Panc1 (cell line): Measurements from ENCODE around the gene MMRN2. TPM values are rescaled to one million over a fixed set of nuclear protein-coding genes. Genes with fewer than 3 reads are reported as not detected.

Experiments
- ATAC-seq: fragments of 200-7000 bp; cut with Tn5 transposase; 2 replicates; pipeline ENCODE4 v1.9.1; 2020; ENCODE audit warnings: mild to moderate bottlenecking, moderate library complexity
- BruUV-seq: library from RNA; stranded (reverse); fragments of 400-500 nt; replicated peaks from 2 replicates; lab custom pipeline; 2021; lab: Mats Ljungman, UMichigan
- CTCF ChIA-PET: fragments of 300-600 bp; sonication (Branson Sonifier 250); formaldehyde crosslinking; loops from one replicate; lab custom pipeline; 2022; ENCODE audit warnings: antibody characterized with exemption; lab: Charles Lee
- POLR2A ChIA-PET: fragments of 300-600 bp; sonication (Branson Sonifier 250); formaldehyde crosslinking; loops from one replicate; lab custom pipeline; 2022; ENCODE audit warnings: antibody characterized with exemption; lab: Charles Lee
- DNase-seq: peaks from one replicate; pipeline ENCODE4 v3.0.0-alpha.2; 2010; ENCODE audit warnings: low read depth, low spot score
- H3K27ac ChIP-seq: 2 replicates; pipeline ENCODE4 v1.5.1; 2011; ENCODE audit warnings: mild to moderate bottlenecking, low read length, inconsistent platforms
- H3K27me3 ChIP-seq: fragments of 200-500 bp; sonication (Bioruptor generic); 2 replicates; pipeline ENCODE4 v1.6.0; 2014; ENCODE audit warnings: low read length, inconsistent platforms; ENCODE audit not compliant: control insufficient read depth, insufficient read depth
- H3K36me3 ChIP-seq: fragments of 200-500 bp; sonication (Bioruptor generic); 2 replicates; pipeline ENCODE4 v1.5.1; 2014; ENCODE audit warnings: inconsistent platforms, mild to moderate bottlenecking, low read length, moderate library complexity; ENCODE audit not compliant: control insufficient read depth, insufficient read depth
- H3K4me1 ChIP-seq: 2 replicates; pipeline ENCODE4 v1.5.1; 2011; ENCODE audit warnings: inconsistent platforms, mild to moderate bottlenecking, low read length, moderate library complexity; ENCODE audit not compliant: control insufficient read depth, insufficient read depth
- H3K4me3 ChIP-seq, 2 experiments: 2 replicates each; pipeline ENCODE4 v1.5.1; 2011 to 2012; ENCODE audit warnings: low read depth in 2 of 2, low read length in 2 of 2, mild to moderate bottlenecking in 2 of 2, inconsistent platforms in 1 of 2, moderate library complexity in 1 of 2
- H3K9me3 ChIP-seq: fragments of 200-500 bp; sonication (Bioruptor generic); 2 replicates; pipeline ENCODE4 v1.5.1; 2014; ENCODE audit warnings: low read depth, mild to moderate bottlenecking, inconsistent platforms, low read length, moderate library complexity; ENCODE audit not compliant: control insufficient read depth, insufficient read depth
- CTCF ChIP-seq: fragments of 450-650 bp; IDR thresholded peaks from 2 replicates; pipeline ENCODE4 v1.5.1; 2017; ENCODE audit warnings: mild to moderate bottlenecking
- POLR2AphosphoS5 ChIP-seq: IDR thresholded peaks from 2 replicates; pipeline ENCODE4 v1.6.1; 2012; ENCODE audit warnings: mild to moderate bottlenecking, low read depth, low read length, moderate library complexity
- REST ChIP-seq, 2 experiments: IDR thresholded peaks; 2 replicates each; pipeline ENCODE4 v1.6.1; 2011 to 2012; ENCODE audit warnings: low read depth in 2 of 2, control low read depth in 1 of 2, low read length in 1 of 2, mild to moderate bottlenecking in 1 of 2, moderate library complexity in 1 of 2; ENCODE audit not compliant: insufficient read depth in 1 of 2
- SIN3A ChIP-seq: IDR thresholded peaks from 2 replicates; pipeline ENCODE4 v1.6.1; 2012; ENCODE audit warnings: low read depth, mild to moderate bottlenecking, low read length, moderate library complexity, borderline replicate concordance; ENCODE audit not compliant: insufficient read depth
- TCF7L2 ChIP-seq: IDR thresholded peaks from 2 replicates; pipeline ENCODE4 v1.6.1; 2011; ENCODE audit warnings: mild to moderate bottlenecking, low read depth, low read length, inconsistent platforms
- in situ Hi-C: cut with HindIII; loops from 2 replicates; pipeline ENCODE4 v1.10.0; 2016; ENCODE audit warnings: low sequenced_read_pairs, low pct_unique_long_range_greater_than_20kb
- intact Hi-C: fragments of 100-400 bp; cut with micrococcal nuclease; formaldehyde crosslinking; loops from one replicate; pipeline ENCODE4 v1.10.0; 2022; ENCODE audit not compliant: unreplicated experiment
- total RNA-seq: library from RNA; stranded (reverse); gene quantifications from one replicate; pipeline ENCODE4 v1.2.1, GENCODE V29; 2021; ENCODE audit not compliant: unreplicated experiment

MMRN2 gene
- total RNA-seq, 1 experiment from 2014 or later = 1.0 TPM

GRCh38 chr10:86938260-86938659 lies 19.2 kb downstream of the MMRN2 start:
- POLR2A ChIA-PET = no interaction called here
- no peak for ATAC-seq
- DNase-seq = no peak
- Histone ChIP-seq H3K4me1 (no peaks in the 10 kb centered on the region), H3K36me3 (no peaks in the 10 kb centered on the region), H3K9me3 (no peaks in the 10 kb centered on the region), H3K27me3 (no peaks in the 10 kb centered on the region), H3K4me3 (no peak overlapping the region), H3K27ac (no peak overlapping the region)
- intact Hi-C loops (no loop called here), in situ Hi-C loops (no loop called here)
- CTCF ChIA-PET = interaction anchor here (0.7 to 2.2 kb wide), 3 partner anchors 15 to 29 kb away, joined by 3 to 43 read pairs (median 5); no protein-coding TSS in a partner anchor
- no TSS peak for BruUV-seq
- TF ChIP-seq TCF7L2 (no peak), POLR2AphosphoS5 (no peak), SIN3A (no peak), CTCF (no peak), REST (IDR thresholded peaks at IDR 0.05; ENCODE audit: insufficient read depth in 1 of 2, low read depth in 2 of 2, low read length in 1 of 2) (no peak)

GRCh38 chr10:86937502-86938154 lies 19.8 kb downstream of the MMRN2 start:
- POLR2A ChIA-PET = interaction anchor here (0.6 kb wide), 1 partner anchor 25 kb away, joined by 3 read pairs; no protein-coding TSS in a partner anchor
- BruUV-seq = no TSS peak
- CTCF ChIA-PET = interaction anchor here (0.7 to 2.2 kb wide), 3 partner anchors 22 to 274 kb away, joined by 3 to 43 read pairs (median 3); no protein-coding TSS in a partner anchor

More at GRCh38 chr10:86937502-86938154, 19.8 kb downstream of the MMRN2 start:
- no peaks in the 10 kb centered on the region for H3K4me1 ChIP-seq
- no peaks in the 10 kb centered on the region for H3K36me3 ChIP-seq
- ATAC-seq (no peak), DNase-seq (no peak)
- no peak overlapping the region for H3K27ac ChIP-seq
- no peak overlapping the region for H3K4me3 ChIP-seq
- H3K9me3 ChIP-seq = no peaks in the 10 kb centered on the region
- H3K27me3 ChIP-seq = no peaks in the 10 kb centered on the region
- intact Hi-C loops = no loop called here
- TF ChIP-seq SIN3A (no peak), CTCF (no peak), TCF7L2 (no peak), REST (IDR thresholded peaks at IDR 0.05; ENCODE audit: insufficient read depth in 1 of 2, low read depth in 2 of 2, low read length in 1 of 2) (no peak), POLR2AphosphoS5 (no peak)
- in situ Hi-C loops = no loop called here
